GM23338 (cell line): Measurements from ENCODE around the gene LAMC2. TPM values are rescaled to one million over a fixed set of nuclear protein-coding genes. Genes with fewer than 3 reads are reported as not detected.

Experiments
- ATAC-seq: fragments of 200-7000 bp; cut with Tn5 transposase; 3 replicates; pipeline ENCODE4 v1.9.1; 2020
- DNase-seq: peaks from one replicate; pipeline ENCODE4 v3.0.0-alpha.2; 2015; ENCODE audit warnings: low spot score
- H2AFZ ChIP-seq: fragments of 200-600 bp; sonication (generic); 2 replicates; pipeline ENCODE4 v1.8.0; 2016; ENCODE audit warnings: antibody characterized with exemption, mild to moderate bottlenecking, moderate library complexity
- H3F3A ChIP-seq: fragments of 200-600 bp; sonication (generic); replicated peaks from 2 replicates; pipeline ENCODE4 v1.8.0; 2017; ENCODE audit warnings: antibody characterized with exemption, mixed run types, low read depth
- H3K27ac ChIP-seq: fragments of 200-600 bp; sonication (generic); 2 replicates; pipeline ENCODE4 v1.6.1; 2016; ENCODE audit warnings: low read depth
- H3K27me3 ChIP-seq: fragments of 200-600 bp; sonication (generic); 2 replicates; pipeline ENCODE4 v1.8.0; 2016; ENCODE audit warnings: mild to moderate bottlenecking, mixed run types, moderate library complexity; ENCODE audit not compliant: insufficient read depth
- H3K36me3 ChIP-seq: fragments of 200-600 bp; sonication (generic); 2 replicates; pipeline ENCODE4 v1.8.0; 2016; ENCODE audit warnings: mild to moderate bottlenecking; ENCODE audit not compliant: insufficient read depth
- H3K4me1 ChIP-seq: fragments of 200-600 bp; sonication (generic); 2 replicates; pipeline ENCODE4 v1.8.0; 2016; ENCODE audit warnings: mild to moderate bottlenecking, moderate library complexity; ENCODE audit not compliant: insufficient read depth
- H3K4me2 ChIP-seq: fragments of 200-600 bp; sonication (generic); 2 replicates; pipeline ENCODE4 v1.7.1; 2017; ENCODE audit warnings: mixed run types
- H3K4me3 ChIP-seq: fragments of 200-600 bp; sonication (generic); 2 replicates; pipeline ENCODE4 v1.6.1; 2016; ENCODE audit warnings: mixed run types
- H3K79me2 ChIP-seq: fragments of 200-600 bp; sonication (generic); replicated peaks from 2 replicates; pipeline ENCODE4 v1.8.0; 2017; ENCODE audit warnings: mild to moderate bottlenecking; ENCODE audit not compliant: insufficient read depth
- H3K9me2 ChIP-seq: fragments of 200-600 bp; sonication (generic); 2 replicates; pipeline ENCODE4 v1.8.0; 2017; ENCODE audit not compliant: insufficient read depth
- H4K20me1 ChIP-seq: fragments of 200-600 bp; sonication (generic); replicated peaks from 2 replicates; pipeline ENCODE4 v1.8.0; 2017; ENCODE audit warnings: mild to moderate bottlenecking; ENCODE audit not compliant: insufficient read depth
- H3K27ac Mint-ChIP-seq: 2 replicates; pipeline ENCODE4 v1.8.0; 2020; ENCODE audit warnings: inconsistent platforms, mild to moderate bottlenecking, moderate library complexity, mixed read lengths
- H3K27me3 Mint-ChIP-seq: 3 replicates; pipeline ENCODE4 v1.8.0; 2022; ENCODE audit warnings: low read depth, mild to moderate bottlenecking, moderate library complexity, mixed read lengths, inconsistent platforms; ENCODE audit not compliant: insufficient read depth, poor library complexity
- H3K36me3 Mint-ChIP-seq: 3 replicates; pipeline ENCODE4 v1.8.0; 2021; ENCODE audit warnings: low read depth, mild to moderate bottlenecking, inconsistent platforms, moderate library complexity, mixed read lengths
- H3K4me1 Mint-ChIP-seq: 3 replicates; pipeline ENCODE4 v1.8.0; 2020; ENCODE audit warnings: mild to moderate bottlenecking, inconsistent platforms, mixed read lengths
- H3K4me3 Mint-ChIP-seq: 3 replicates; pipeline ENCODE4 v1.8.0; 2021; ENCODE audit warnings: moderate library complexity, mild to moderate bottlenecking, inconsistent platforms, mixed read lengths
- H3K9me3 Mint-ChIP-seq: 3 replicates; pipeline ENCODE4 v1.8.0; 2020; ENCODE audit warnings: moderate library complexity, mild to moderate bottlenecking, inconsistent platforms, mixed read lengths
- EZH2 ChIP-seq: fragments of 200-600 bp; sonication (generic); IDR thresholded peaks from one replicate; pipeline ENCODE4 v1.8.0; 2017; ENCODE audit warnings: antibody characterized with exemption, mild to moderate bottlenecking, low read depth; ENCODE audit not compliant: unreplicated experiment
- EZH2phosphoT487 ChIP-seq: fragments of 200-600 bp; sonication (generic); IDR thresholded peaks from one replicate; pipeline ENCODE4 v1.8.1; 2018; ENCODE audit warnings: antibody characterized with exemption; ENCODE audit not compliant: unreplicated experiment
- JUNB ChIP-seq: IDR thresholded peaks from one replicate; pipeline ENCODE4 v1.6.1; 2016; ENCODE audit warnings: antibody characterized with exemption; ENCODE audit not compliant: unreplicated experiment
- NANOG ChIP-seq: IDR thresholded peaks from 2 replicates; pipeline ENCODE4 v1.6.1; 2016; ENCODE audit warnings: antibody characterized with exemption, borderline replicate concordance
- STAT1 ChIP-seq: IDR thresholded peaks from one replicate; pipeline ENCODE4 v1.6.1; 2016; ENCODE audit warnings: antibody characterized with exemption; ENCODE audit not compliant: unreplicated experiment
- ZNF114 ChIP-seq: fragments of 250-450 bp; sonication (Bioruptor Pico); IDR thresholded peaks from 2 replicates; pipeline ENCODE4 v1.5.0; 2020; ENCODE audit warnings: mild to moderate bottlenecking, moderate library complexity
- ZNF462 ChIP-seq: fragments of 250-450 bp; sonication (Bioruptor Pico); IDR thresholded peaks from 2 replicates; pipeline ENCODE4 v1.5.0; 2020; ENCODE audit warnings: mild to moderate bottlenecking, moderate library complexity
- polyA plus RNA-seq: library from polyadenylated mRNA; unstranded; fragments of >200 nt; fragmentation: Nextera tagmentation; extraction: Ambion mirVana; gene quantifications from 2 replicates; pipeline ENCODE4 v1.2.1, GENCODE V29; 2016
- total RNA-seq: library from RNA; depleted of rRNA; stranded (reverse); fragments of >200 nt; shearing (Covaris generic); gene quantifications from 2 replicates; pipeline ENCODE4 v1.2.3, GENCODE V29; 2014

Gene LAMC2
- total and polyA plus RNA-seq, 2 experiments from 2014 or later, result 4.3 to 19.5 TPM

GRCh38 chr1:183263886-183264602, 78.0 kb downstream of the LAMC2 start (continued):
- TF ChIP-seq ZNF462, result no peak
- TF ChIP-seq ZNF114 (CRISPR knock-in tag), result no peak

DNA sequence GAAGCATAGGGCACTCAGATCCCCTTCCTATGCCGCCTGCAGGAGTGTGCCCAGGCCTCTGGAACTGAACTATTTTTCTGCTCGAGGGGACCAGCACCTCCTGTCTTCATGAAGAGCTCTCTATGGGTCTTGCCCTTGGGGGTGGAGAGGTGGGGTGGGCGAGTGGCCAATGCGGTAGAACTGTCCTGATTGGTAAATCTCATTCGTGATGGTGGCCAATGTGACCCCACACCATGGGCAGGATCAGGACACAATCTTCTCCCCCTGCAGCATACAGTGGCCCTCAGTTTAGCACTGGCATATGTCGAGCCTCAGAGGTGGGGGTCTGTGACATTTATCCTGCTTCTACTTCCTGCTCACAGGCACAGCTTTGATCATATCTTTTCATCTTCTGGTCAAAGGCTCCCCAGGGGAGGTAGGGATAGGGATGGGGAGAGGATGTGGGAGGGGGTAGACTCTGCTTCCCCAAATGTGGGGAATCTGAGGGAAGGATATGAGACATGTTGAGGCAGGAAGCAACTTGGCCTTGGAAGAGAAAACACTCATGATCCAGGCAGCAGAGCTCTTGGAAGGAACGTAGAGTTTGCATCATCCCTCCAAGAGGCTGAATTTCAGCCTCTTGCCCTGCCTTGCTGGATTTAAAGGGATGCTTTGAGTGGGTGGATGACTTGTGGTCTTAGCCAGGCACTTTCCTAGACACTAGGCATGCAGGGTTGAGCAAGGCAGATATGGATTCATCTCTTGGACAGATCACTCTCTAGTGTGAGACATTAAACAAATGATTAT, 81.8 kb downstream of the LAMC2 start:
- Mint-ChIP-seq H3K36me3 (no peaks in the 10 kb centered on the region), H3K27me3 (no peaks in the 10 kb centered on the region), H3K4me1 (no peaks in the 10 kb centered on the region; the same call in 2 of the 3 replicates), H3K27ac (no peak overlapping the region), H3K9me3 (no peaks in the 10 kb centered on the region), H3K4me3 (no peak overlapping the region)
- Histone ChIP-seq H3F3A (no peaks in the 10 kb centered on the region), H3K4me3 (no peak overlapping the region), H3K27me3 (no peaks in the 10 kb centered on the region), H3K36me3 (no peaks in the 10 kb centered on the region), H2AFZ (no peak overlapping the region), H3K79me2 (no peaks in the 10 kb centered on the region), H4K20me1 (no peaks in the 10 kb centered on the region), H3K9me2 (no peaks in the 10 kb centered on the region), H3K4me2 (no peak overlapping the region), H3K4me1 (no peaks in the 10 kb centered on the region), H3K27ac (no peak overlapping the region)
- DNase-seq (no peak), ATAC-seq (no peak)
- TF ChIP-seq JUNB, result no peak
- TF ChIP-seq EZH2phosphoT487, result no peak
- no peak for TF ChIP-seq EZH2
- no peak for TF ChIP-seq STAT1
- TF ChIP-seq NANOG, result no peak
- TF ChIP-seq ZNF114 (CRISPR knock-in tag), result no peak
